SJSA1 (cell line): Measurements from ENCODE around the gene ZMYND8. TPM values are rescaled to one million over a fixed set of nuclear protein-coding genes. Genes with fewer than 3 reads are reported as not detected.

Source experiments
- total RNA-seq: library from RNA; depleted of rRNA; stranded (reverse); fragments of >200 nt; shearing (Covaris generic); gene quantifications from 2 replicates; pipeline ENCODE4 v1.2.3, GENCODE V29; 2014; rRNA removed

The ZMYND8 gene
- total RNA-seq, 1 experiment from 2014 or later, result 13.5 TPM

Other genes with a start within 250 kb of the ZMYND8 start
- gene NCOA3, start 145.2 kb upstream of the ZMYND8 start, total RNA-seq, result 11.5 and 20.4 TPM in 2 replicates